ENCODE results near the gene EMILIN2.
"Not testable (repeated sequence)": the region's sequence is repeated elsewhere in the genome, so short reads cannot be mapped to it uniquely, and the experiment has no call there.

- TF ChIP-seq CTCF (conservative IDR thresholded peaks at IDR 0.05; ENCODE audit: low read length); EZH2phosphoT487 (IDR thresholded peaks at IDR 0.05; ENCODE audit: borderline replicate concordance): not testable (repeated sequence)
These were observed 10.7 kb upstream of the EMILIN2 start for GRCh38 chr18:2836118-2836517.

All from Loucy (cell line).